Mucosa of descending colon (tissue), 3 donors: ENCODE measurements around the gene ZNF711. TPM values are rescaled to one million over a fixed set of nuclear protein-coding genes. Genes with fewer than 3 reads are reported as not detected.
"Not testable (repeated sequence)": the region's sequence is repeated elsewhere in the genome, so short reads cannot be mapped to it uniquely, and the experiment has no call there.

Source experiments
- ATAC-seq: fragments of 200-7000 bp; cut with Tn5 transposase; one replicate; pipeline ENCODE4 v1.9.1; 2020; ENCODE audit warnings: mild to moderate bottlenecking, moderate library complexity
- DNase-seq, 3 donors: peaks; one replicate each; pipeline ENCODE4 v3.0.0-alpha.2; 2020
- H3K36me3 ChIP-seq: fragments of 200-600 bp; one replicate; pipeline ENCODE4 v1.8.0; 2021; ENCODE audit warnings: low read depth, mild to moderate bottlenecking
- H3K4me1 ChIP-seq: fragments of 200-600 bp; one replicate; pipeline ENCODE4 v1.8.0; 2021; ENCODE audit warnings: low read depth, mild to moderate bottlenecking
- H3K4me3 ChIP-seq: fragments of 200-600 bp; one replicate; pipeline ENCODE4 v1.8.0; 2021; ENCODE audit warnings: mild to moderate bottlenecking
- H3K9me3 ChIP-seq: fragments of 200-600 bp; one replicate; pipeline ENCODE4 v1.8.0; 2021; ENCODE audit warnings: mild to moderate bottlenecking
- CTCF ChIP-seq: fragments of 200-600 bp; IDR thresholded peaks from one replicate; pipeline ENCODE4 v1.8.0; 2022; ENCODE audit warnings: antibody characterized with exemption, mild to moderate bottlenecking
- intact Hi-C, 2 donors: fragments of 100-400 bp; cut with DNase I in 1 of 2; cut with micrococcal nuclease in 1 of 2; formaldehyde crosslinking; loops; one replicate each; pipeline versions ENCODE4 v1.11.0 to v1.11.1; 2022; cut with DNase I, micrococcal nuclease
- total RNA-seq, 3 donors: library from RNA; stranded (reverse); fragmentation: NEBNext Ultra II Directional in 2 of 3; extraction: Animal tissue kit (Norgen Biotek cat#: 25700) in 2 of 3; gene quantifications; one replicate each; pipeline versions ENCODE4 v1.2.1 to v1.2.4, GENCODE V29; 2021 to 2023
- donor health status: DM: no; HTN: no; CAD: no; lungs with moderate emphysema.
- donor health status: DM: no; HTN: no; CAD: no.
- donor health status: DM: no; HTN: yes; CAD: no.

ZNF711 gene
- total RNA-seq, 3 donors from 2014 or later, result 1.2 to 2.1 (median 1.3) TPM

- Histone ChIP-seq H3K9me3 (no peaks in the 10 kb centered on the region), H3K4me1 (no peaks in the 10 kb centered on the region), H3K36me3 (no peaks in the 10 kb centered on the region), H3K4me3 (no peak overlapping the region)
- no peak for ATAC-seq
- DNase-seq, result no peak
- intact Hi-C loops, result no loop called here
- TF ChIP-seq CTCF, result no peak
These were observed 59.8 kb downstream of the ZNF711 start for GRCh38 chrX:85303544-85303943.

GRCh38 chrX:85309717-85310116 is 65.9 kb downstream of the ZNF711 start:
- H3K4me1 ChIP-seq, result no peaks in the 10 kb centered on the region
- TF ChIP-seq CTCF, result no peak
- ATAC-seq (no peak), DNase-seq (no peak)
- intact Hi-C loops, result no loop called here
- no peak overlapping the region for H3K4me3 ChIP-seq
- no peaks in the 10 kb centered on the region for H3K9me3 ChIP-seq
- no peaks in the 10 kb centered on the region for H3K36me3 ChIP-seq

GRCh38 chrX:85311348-85311747 is 67.6 kb downstream of the ZNF711 start:
- H3K4me1 ChIP-seq, intact Hi-C loops, H3K36me3 ChIP-seq, H3K9me3 ChIP-seq, DNase-seq, ATAC-seq, H3K4me3 ChIP-seq: not testable (repeated sequence)

Other genes starting within 250 kb of the ZNF711 start
- gene APOOL, start 240.1 kb upstream of the ZNF711 start, total RNA-seq, result 10 to 100 TPM; 23.5 to 27.7 (median 24.0) TPM
- under 1 TPM in 1 of 3 donors, not detected in 2; 0.19 TPM for gene SATL1, start 212 bp upstream of the ZNF711 start, total RNA-seq
- gene POF1B, start 135.7 kb downstream of the ZNF711 start, total RNA-seq, result 100 to 1,000 TPM in 2 of 3 donors, 10 to 100 TPM in 1; 46.1 to 142 (median 141) TPM